ENCODE results near the gene CFAP74. TPM values are rescaled to one million over a fixed set of nuclear protein-coding genes. Genes with fewer than 3 reads are reported as not detected.
A peak's percentile ranks its signal among the peaks of the same experiment; 100 is the strongest.

Gene CFAP74
- total RNA-seq, 1 experiment from 2014 or later, result not detected

DNA sequence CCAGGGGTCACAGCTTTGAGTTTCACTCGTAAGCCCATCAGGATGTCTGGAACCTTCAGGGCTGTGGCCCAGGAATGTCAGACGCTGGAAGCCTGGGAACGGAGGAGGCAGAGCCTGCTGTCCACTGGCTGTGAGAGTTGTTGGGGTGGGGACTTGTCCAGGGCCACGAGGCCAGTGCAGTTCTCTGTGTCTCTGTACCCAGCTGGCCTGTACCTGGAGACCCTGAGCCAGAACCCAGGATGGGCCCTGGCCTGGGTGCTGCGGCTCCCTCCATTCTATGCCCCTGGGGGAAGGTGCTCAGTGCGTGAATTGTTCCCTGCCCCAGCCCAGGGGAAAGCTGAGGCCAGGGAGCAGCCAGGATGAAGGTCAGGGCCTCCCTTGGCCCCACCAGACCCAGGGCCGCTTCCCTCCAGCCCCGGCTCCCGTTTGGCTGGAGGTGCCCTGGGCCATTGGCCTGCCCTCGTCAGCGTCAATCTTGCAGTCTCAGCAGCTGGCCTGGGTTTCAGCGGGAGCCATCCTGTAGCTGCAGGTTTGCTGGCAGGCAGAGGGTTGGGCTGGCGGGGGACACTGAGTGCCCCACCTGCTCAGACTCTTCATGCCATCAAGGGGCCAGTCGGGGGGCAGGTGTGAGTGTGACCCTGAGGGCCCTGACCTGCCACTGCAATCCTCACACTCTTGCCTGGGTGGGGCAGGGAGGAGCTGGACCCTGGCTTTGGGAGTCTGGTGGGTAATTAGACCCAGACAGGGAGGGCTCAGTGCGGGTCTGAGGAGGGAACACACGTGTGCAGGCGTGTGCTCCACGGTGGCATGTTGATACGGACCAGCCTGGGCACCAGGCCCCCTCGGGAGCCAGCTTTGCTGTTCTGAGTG is 89.2 kb downstream of the CFAP74 start:
- Histone ChIP-seq H3K27me3 (no peaks in the 10 kb centered on the region), H3K27ac (peak overlapping the region; percentile 12; the same call in 1 of the 2 replicates), H3K4me1 (peaks cover 17% of the 10 kb centered on the region), H3K9me3 (replicated peaks) (no peaks in the 10 kb centered on the region), H3K4me3 (no peak overlapping the region), H3K36me3 (no peaks in the 10 kb centered on the region)
- peak; percentile 83 to 87 for DNase-seq

DNA sequence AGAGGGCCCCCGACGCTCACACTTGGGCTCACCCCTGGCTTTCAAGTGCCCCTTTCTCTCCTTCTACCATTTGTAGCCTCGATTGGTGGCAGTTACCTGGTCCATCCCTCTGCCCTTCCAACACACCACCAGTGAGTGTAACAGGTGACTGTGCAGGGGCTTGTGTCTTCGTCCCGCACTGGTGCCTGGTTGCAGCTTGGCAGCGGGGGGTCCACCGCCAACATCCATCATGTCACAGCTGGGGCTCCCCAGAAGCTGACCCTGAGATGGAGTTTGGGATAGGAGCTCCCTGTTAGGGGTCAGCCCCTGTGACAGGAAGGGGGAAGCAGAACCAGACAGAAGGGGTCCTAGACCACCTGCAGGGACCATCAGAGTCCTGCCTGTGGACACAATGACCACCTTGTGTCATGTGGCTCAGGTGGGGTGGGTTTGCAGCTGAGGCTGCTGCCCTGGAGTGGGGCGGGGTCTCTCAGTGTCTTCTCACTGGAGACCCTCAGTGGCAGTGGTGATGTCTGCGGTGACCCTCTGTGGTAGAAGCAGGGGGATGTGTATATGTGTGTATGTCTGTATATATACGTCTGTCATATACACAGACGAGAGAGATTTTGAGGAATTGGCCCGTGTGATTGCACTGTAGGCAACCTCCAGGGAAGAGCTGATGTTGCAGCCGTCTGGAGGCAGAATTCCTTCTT is 92.1 kb downstream of the CFAP74 start:
- H3K27me3 ChIP-seq, result no peaks in the 10 kb centered on the region
- H3K4me1 ChIP-seq, result peaks cover 30% of the 10 kb centered on the region
- H3K4me3 ChIP-seq, result no peak overlapping the region
- DNase-seq, result peak in 1 of 2 experiments; percentile 1
- no peaks in the 10 kb centered on the region for H3K9me3 ChIP-seq (replicated peaks)
- H3K27ac ChIP-seq, result no peak overlapping the region
- H3K36me3 ChIP-seq, result no peaks in the 10 kb centered on the region

DNA sequence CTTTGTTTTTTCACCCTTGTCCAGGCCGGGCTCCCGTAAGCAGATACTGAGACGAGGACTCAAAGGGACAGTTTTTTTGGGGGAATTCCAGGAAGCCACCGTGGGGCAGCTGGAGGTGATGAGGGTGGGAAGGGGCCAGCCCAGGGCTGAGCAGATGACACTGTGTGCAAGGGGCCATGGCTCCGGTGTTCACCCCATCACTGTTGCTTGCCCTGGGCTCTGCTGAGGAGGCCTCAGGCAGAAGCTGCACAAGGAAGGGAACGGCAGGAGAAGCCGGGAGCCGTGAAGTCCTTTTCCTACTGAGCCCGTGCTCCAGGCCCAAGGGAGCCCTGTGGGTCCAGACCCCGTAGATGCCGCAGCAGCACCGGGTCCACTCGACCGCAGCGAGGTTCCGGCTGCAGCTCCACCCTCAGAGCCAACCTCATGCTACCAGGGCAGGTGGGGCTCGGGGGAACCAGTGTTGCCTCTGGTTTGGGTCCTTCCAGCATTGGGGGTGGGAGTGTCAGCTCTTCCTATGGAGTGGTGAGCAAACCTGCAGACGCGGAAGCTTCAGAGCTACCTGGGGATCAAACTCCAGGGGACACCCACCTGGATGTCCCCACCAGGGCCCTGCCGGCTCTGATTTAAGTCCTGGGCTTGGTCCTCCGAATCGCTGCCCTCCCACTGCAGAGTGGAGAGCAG is 92.8 kb downstream of the CFAP74 start:
- H3K9me3 ChIP-seq (replicated peaks), result no peaks in the 10 kb centered on the region
- H3K4me3 ChIP-seq, result no peak overlapping the region
- H3K4me1 ChIP-seq, result peaks cover 30% of the 10 kb centered on the region
- DNase-seq, result peak in 1 of 2 experiments; percentile 2
- H3K36me3 ChIP-seq, result no peaks in the 10 kb centered on the region
- H3K27me3 ChIP-seq, result no peaks in the 10 kb centered on the region
- H3K27ac ChIP-seq, result no peak overlapping the region

DNA sequence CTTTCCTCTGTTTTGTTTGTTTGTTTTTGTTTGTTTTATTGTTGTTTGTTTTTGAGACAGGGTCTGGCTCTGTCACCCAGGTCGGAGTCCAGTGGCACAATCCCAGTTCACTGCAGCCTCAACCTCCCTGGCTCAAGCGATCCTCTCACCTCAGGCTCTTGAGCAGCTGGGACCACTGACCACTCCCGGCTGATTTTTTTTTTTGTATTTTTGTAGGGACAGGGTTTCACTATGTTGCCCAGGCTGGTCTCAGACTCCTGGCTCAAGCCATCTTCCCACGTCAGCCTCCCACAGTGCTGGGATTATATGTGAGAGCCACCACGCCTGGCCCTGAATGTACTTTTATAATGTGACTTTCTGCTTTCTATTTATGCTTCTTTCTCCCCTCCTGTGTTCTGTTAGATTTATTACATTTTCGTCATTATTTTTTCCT is 93.5 kb downstream of the CFAP74 start:
- DNase-seq, result no peak
- Histone ChIP-seq H3K4me1 (peaks cover 27% of the 10 kb centered on the region), H3K27me3 (no peaks in the 10 kb centered on the region), H3K4me3 (no peak overlapping the region), H3K36me3 (no peaks in the 10 kb centered on the region), H3K27ac (no peak overlapping the region), H3K9me3 (replicated peaks) (no peaks in the 10 kb centered on the region)

DNA sequence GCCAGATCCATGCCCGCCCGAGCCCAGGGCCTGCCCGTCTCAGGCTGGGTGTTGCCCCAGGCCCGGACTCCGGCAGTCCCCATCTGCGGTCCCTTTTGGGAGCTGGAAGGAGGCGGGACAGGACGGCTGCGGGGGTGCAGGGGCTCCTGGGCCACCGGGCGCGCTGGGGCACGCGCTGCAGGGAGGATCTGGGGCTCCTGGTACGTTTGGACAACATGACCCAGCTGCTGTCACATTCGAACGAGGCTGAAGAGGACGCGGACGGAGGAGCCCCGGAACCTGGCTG is 95.1 kb downstream of the CFAP74 start:
- Histone ChIP-seq H3K4me1 (peaks cover 12% of the 10 kb centered on the region), H3K36me3 (no peaks in the 10 kb centered on the region), H3K4me3 (peak overlapping the region; percentile 70), H3K9me3 (replicated peaks) (no peaks in the 10 kb centered on the region), H3K27me3 (no peaks in the 10 kb centered on the region), H3K27ac (no peak overlapping the region; the same call in 1 of the 2 replicates)
- DNase-seq, result no peak

DNA sequence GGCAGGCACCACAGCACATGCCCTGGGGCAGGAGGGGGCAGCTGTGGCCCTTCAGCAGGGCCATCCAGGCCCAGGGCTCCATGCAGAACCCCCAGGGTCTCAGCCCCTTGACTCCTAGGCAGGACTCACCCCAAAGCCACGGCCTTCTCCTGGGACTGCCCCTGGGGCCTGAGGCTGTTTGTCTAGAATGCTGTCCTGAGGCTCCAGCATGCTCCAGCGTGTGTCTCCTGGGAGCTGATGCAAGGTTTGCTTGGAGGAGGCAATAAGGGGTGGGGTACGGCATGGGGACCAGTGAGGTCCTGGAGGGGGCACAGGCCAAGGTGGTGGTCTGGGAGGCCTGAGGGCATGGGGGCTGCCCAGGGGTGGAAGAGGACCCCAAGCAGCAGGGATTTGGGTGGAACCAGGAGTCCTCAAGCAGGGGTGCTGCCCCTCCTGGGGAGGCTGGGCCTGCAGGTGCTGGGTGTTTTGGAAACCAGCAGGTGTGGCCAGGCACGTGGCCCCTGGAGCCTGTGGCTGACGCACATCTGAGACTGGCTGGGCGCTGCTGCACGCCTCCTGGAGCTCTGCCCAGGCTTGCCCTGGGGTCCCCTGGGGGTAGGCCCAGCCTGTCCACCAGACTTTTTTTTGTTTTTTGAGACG is 96.4 kb downstream of the CFAP74 start:
- Histone ChIP-seq H3K27ac (no peak overlapping the region), H3K36me3 (no peaks in the 10 kb centered on the region)

DNA sequence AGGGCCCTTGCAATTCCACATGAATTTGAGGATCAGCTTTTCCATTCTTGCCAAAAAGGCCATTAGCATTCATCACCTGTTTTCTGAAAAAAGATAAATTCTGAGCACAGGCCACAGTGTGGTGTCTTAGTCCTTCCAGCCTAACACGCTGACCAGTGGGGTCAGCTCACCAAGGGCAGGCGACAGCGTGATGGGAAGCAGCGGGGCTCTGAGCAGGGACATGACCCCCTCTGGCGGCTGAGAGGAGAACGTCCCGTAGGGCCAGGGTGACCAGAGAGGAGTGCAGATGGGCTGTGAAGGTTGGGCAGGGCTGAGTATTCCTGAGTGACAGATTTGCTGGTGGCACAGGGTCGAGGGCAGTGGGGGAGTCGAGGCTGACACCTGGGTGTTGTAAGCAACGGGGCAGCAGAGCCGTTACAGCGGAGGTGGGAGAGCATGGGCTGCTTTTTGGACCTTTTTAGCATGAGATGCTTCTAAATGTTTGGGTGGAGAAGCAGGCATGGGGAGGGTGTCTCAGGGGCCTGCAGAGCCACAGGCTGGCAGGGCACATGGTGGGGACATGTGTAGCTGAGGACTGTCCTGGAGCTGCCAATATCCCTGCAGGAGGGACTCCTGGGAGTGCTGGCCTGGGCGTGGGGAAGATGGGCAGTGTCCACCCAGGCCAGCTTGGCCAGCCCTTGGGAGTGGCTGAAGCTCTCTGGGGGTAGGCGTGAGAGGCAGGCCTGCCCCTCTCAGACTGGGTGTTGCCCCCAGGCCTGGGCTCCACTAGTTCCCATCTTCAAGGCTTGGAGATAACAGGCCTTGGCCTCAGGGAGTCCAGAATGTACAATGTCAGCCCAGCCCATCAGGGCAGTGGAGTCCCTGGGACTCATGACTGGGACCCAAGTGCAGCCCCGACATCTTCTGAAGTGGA is 97.1 kb downstream of the CFAP74 start:
- Histone ChIP-seq H3K4me1 (peaks cover 12% of the 10 kb centered on the region), H3K36me3 (no peaks in the 10 kb centered on the region), H3K27me3 (no peaks in the 10 kb centered on the region), H3K9me3 (replicated peaks) (no peaks in the 10 kb centered on the region), H3K4me3 (no peak overlapping the region), H3K27ac (no peak overlapping the region)
- peak; percentile 89 to 94 for DNase-seq

More for the DNA sequence above, 96.4 kb downstream of the CFAP74 start:
- DNase-seq, result peak; percentile 62 to 65
- H3K9me3 ChIP-seq (replicated peaks), result no peaks in the 10 kb centered on the region
- peaks cover 12% of the 10 kb centered on the region for H3K4me1 ChIP-seq
- H3K27me3 ChIP-seq, result no peaks in the 10 kb centered on the region
- H3K4me3 ChIP-seq, result no peak overlapping the region

DNA sequence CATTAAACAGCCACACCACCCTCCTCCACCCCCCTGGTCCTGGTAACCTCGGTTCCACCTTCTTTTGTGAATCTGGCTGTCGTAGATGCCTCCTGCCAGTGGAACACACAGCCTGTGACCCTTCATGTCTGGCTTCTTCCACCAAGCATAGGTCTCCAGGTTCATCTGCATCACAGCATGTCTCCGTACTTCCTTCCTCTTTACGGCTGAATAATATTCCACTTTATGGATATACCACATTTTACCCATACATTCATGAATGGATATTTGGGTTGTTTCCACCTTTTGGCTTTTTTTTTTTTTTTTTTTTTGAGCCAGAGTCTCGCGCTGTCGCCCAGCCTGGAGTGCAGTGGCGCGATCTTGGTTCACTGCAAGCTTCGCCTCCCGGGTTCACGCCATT is 100.4 kb downstream of the CFAP74 start:
- Histone ChIP-seq H3K27me3 (no peaks in the 10 kb centered on the region), H3K27ac (no peak overlapping the region), H3K4me1 (peaks cover 21% of the 10 kb centered on the region), H3K36me3 (no peaks in the 10 kb centered on the region), H3K9me3 (replicated peaks) (no peaks in the 10 kb centered on the region), H3K4me3 (no peak overlapping the region)
- DNase-seq, result no peak

DNA sequence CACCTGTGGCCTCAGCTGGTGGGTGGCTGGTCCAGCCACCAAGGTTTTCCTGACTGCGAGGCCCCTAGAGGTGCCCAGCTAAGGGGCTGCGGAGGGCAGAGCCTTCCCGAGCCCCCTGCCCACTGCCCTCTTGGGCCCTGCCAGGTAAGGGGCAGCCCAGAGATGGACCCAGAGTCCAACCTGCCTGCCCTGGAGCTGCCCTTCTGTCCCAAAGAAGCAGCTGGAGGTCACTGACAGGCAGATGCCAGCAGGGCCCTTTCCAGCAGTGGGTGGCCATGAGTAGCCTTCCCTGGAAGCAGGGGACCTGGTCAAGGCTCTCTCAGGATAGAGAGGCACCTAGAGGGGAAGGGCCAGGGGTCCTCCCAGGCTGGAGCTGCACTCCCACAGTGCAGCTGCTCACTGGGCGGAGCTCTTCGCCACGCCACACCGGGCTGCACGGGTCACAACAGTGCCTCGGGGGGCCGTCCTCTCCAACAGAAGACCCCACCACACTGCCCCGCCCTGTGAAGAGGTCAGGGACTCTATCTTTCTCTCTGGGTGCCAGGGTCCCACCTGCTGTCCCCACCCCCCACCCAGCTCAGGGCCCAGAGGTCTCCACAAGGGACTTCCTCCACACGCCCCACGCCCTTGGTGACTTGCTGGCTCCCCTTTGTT is 101.8 kb downstream of the CFAP74 start:
- H3K4me3 ChIP-seq, result no peak overlapping the region

DNA sequence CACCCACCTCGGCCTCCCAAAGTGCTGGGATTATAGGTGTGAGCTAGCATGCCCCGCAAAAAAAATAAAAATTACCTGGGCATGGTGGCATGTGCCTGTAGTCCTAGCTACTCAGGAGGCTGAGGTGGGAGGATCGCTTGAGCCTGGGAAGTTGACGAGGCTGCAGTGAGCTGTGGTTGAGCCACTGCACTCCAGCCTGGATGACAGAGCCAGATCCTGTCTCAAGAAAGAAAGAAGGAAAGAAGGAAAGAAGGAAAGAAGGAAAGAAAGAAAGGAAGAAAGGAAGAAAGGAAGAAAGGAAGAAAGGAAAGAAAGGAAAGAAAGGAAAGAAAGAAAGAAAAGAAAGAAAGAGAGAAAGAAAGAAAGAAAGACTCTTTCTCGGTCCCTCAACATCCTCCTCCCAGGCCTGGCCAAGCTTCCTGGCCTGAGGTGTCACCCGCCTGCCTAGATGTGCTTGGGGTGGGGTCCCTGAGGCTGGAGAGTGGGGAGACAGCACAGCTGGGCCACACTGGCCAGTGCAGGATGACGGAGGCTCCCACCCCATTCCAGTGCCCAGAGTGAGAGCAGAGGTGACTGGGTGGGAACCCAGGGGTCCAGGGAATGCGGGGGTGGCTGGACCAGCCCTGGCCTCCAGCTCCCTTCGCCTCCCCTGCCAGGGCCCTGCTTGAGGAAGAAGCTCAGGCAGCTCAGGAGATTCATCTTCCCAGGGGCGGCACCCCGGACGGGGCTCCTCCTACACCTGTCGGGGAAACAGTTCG is 102.5 kb downstream of the CFAP74 start:
- Histone ChIP-seq H3K4me1 (peaks cover 10% of the 10 kb centered on the region), H3K9me3 (replicated peaks) (no peaks in the 10 kb centered on the region), H3K36me3 (no peaks in the 10 kb centered on the region), H3K4me3 (no peak overlapping the region), H3K27ac (no peak overlapping the region), H3K27me3 (no peaks in the 10 kb centered on the region)
- no peak for DNase-seq

More for the DNA sequence above, 101.8 kb downstream of the CFAP74 start:
- no peak for DNase-seq
- Histone ChIP-seq H3K27me3 (no peaks in the 10 kb centered on the region), H3K4me1 (peaks cover 10% of the 10 kb centered on the region), H3K9me3 (replicated peaks) (no peaks in the 10 kb centered on the region), H3K36me3 (no peaks in the 10 kb centered on the region), H3K27ac (no peak overlapping the region)

DNA sequence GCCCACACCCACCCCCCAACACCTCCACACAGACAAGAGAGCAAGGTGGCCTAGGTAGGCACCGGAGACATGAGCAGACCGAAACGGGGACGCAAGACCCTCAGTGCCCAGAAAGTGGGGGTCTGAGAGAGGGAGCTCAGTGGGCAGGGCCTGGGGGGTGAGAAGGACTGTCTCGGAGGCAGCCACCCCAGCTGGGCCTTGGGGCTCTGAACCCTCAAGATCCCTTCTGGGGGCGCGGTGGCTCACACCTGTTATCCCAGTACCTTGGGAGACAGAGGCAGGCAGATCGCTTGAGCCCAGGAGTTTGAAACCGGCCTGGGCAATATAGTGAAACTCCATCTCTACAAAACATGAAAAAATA is 103.6 kb downstream of the CFAP74 start:
- Histone ChIP-seq H3K36me3 (no peaks in the 10 kb centered on the region), H3K27ac (no peak overlapping the region), H3K4me1 (peaks cover 10% of the 10 kb centered on the region), H3K27me3 (no peaks in the 10 kb centered on the region), H3K9me3 (replicated peaks) (no peaks in the 10 kb centered on the region), H3K4me3 (no peak overlapping the region)
- DNase-seq, result no peak

DNA sequence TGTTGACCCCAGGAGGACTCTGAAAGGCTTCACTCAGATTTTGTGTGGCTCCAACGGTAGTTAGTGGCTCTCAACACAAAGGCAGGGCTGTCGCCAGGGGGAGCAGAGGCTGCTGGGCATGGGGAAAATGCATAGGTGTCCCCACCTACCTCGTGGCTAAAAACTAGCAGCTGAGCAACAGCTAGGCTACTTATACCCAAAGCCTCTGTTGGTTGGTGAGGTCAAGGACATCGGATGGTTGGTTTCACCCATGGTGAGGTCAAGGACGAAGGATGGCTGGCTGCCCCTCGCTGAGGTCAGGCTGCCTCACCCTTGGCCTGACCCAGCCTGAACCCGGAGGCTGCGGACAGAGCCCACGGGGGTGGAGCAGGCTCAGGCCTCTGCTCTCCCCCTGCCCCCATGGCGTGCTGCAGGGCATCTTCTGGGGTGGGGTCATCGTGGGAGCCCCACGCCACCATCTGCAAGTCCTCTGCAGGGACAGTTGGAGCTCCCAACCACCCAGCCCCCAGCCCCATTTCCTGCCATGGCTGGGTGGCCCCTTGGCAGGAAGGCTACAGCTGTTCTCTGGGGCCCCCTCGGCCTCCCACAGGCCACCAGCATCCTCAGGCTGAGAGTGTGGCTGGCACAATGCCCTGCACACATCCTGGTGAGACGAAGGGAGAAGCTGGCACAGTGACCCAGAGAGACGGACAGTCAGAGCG is 104.2 kb downstream of the CFAP74 start:
- Histone ChIP-seq H3K4me3 (peak overlapping the region; percentile 10), H3K9me3 (replicated peaks) (no peaks in the 10 kb centered on the region), H3K36me3 (no peaks in the 10 kb centered on the region), H3K27ac (peak overlapping the region; percentile 28), H3K4me1 (peaks cover 10% of the 10 kb centered on the region), H3K27me3 (no peaks in the 10 kb centered on the region)
- peak; percentile 73 to 83 for DNase-seq
